Naive thymus-derived CD4-positive, alpha-beta T cell (primary cell): Measurements from ENCODE around the gene TACC2. TPM values are rescaled to one million over a fixed set of nuclear protein-coding genes. Genes with fewer than 3 reads are reported as not detected.
"Not testable (repeated sequence)": the region's sequence is repeated elsewhere in the genome, so short reads cannot be mapped to it uniquely, and the experiment has no call there.

Source experiments
- ATAC-seq: fragments of 150-1000 bp; cut with Tn5 transposase; 2 replicates; pipeline ENCODE4 v1.10.0; 2021; ENCODE audit warnings: mild to moderate bottlenecking, moderate library complexity
- CTCF ChIA-PET: fragments of 350-600 bp; sonication (Branson Sonifier 250); formaldehyde crosslinking; loops from one replicate; lab custom pipeline; 2021; ENCODE audit warnings: antibody characterized with exemption; lab: Charles Lee
- POLR2A ChIA-PET: fragments of 350-600 bp; sonication (Branson Sonifier 250); formaldehyde crosslinking; loops from one replicate; lab custom pipeline; 2021; ENCODE audit warnings: antibody characterized with exemption, inconsistent platforms; lab: Charles Lee
- DNase-seq, 9 donors: peaks; one replicate each; pipeline versions ENCODE4 v3.0.0 to v3.0.0-alpha.2; 2020 to 2022; ENCODE audit warnings: mixed read lengths in 1 of 9
- H3K27ac ChIP-seq: one replicate; pipeline ENCODE4 v1.7.0; 2013; ENCODE audit warnings: mild to moderate bottlenecking, low read depth, low read length, moderate library complexity
- H3K27me3 ChIP-seq, 2 donors: one replicate each; pipeline ENCODE4 v1.7.0; 2013; ENCODE audit warnings: low read length in 2 of 2, mild to moderate bottlenecking in 2 of 2, moderate library complexity in 2 of 2; ENCODE audit not compliant: control insufficient read depth in 2 of 2, insufficient read depth in 2 of 2
- H3K36me3 ChIP-seq, 3 experiments: 1 replicate in 2 of 3; 2 replicates in 1 of 3; pipeline ENCODE4 v1.7.0; 2013; ENCODE audit warnings: low read length in 3 of 3, mild to moderate bottlenecking in 3 of 3, moderate library complexity in 1 of 3; ENCODE audit not compliant: insufficient read depth in 3 of 3, control insufficient read depth in 2 of 3
- H3K4me1 ChIP-seq, 2 donors: one replicate each; pipeline ENCODE4 v1.7.0; 2013; ENCODE audit warnings: low read length in 2 of 2, mild to moderate bottlenecking in 2 of 2, moderate library complexity in 1 of 2; ENCODE audit not compliant: control insufficient read depth in 2 of 2, insufficient read depth in 2 of 2
- H3K4me3 ChIP-seq: 2 replicates; pipeline ENCODE4 v1.7.0; 2013; ENCODE audit warnings: mild to moderate bottlenecking, low read length
- H3K9me3 ChIP-seq, 3 experiments: 1 replicate in 2 of 3; 2 replicates in 1 of 3; pipeline ENCODE4 v1.7.0; 2013; ENCODE audit warnings: low read length in 3 of 3; ENCODE audit not compliant: control insufficient read depth in 2 of 3
- H3K27ac Mint-ChIP-seq, 9 donors: one replicate each; pipeline ENCODE4 v1.8.0; 2020 to 2022; ENCODE audit warnings: mixed read lengths in 9 of 9, mild to moderate bottlenecking in 8 of 9, moderate library complexity in 5 of 9, inconsistent platforms in 2 of 9
- H3K27me3 Mint-ChIP-seq, 5 donors: one replicate each; pipeline ENCODE4 v1.8.0; 2021 to 2022; ENCODE audit warnings: mixed read lengths in 5 of 5, mild to moderate bottlenecking in 1 of 5
- H3K36me3 Mint-ChIP-seq, 5 donors: one replicate each; pipeline ENCODE4 v1.8.0; 2020 to 2022; ENCODE audit warnings: mixed read lengths in 5 of 5, mild to moderate bottlenecking in 3 of 5, inconsistent platforms in 1 of 5
- H3K4me1 Mint-ChIP-seq, 7 donors: one replicate each; pipeline ENCODE4 v1.8.0; 2020 to 2022; ENCODE audit warnings: mixed read lengths in 7 of 7, mild to moderate bottlenecking in 3 of 7, inconsistent platforms in 1 of 7
- H3K4me3 Mint-ChIP-seq, 10 donors: one replicate each; pipeline ENCODE4 v1.8.0; 2020 to 2022; ENCODE audit warnings: mild to moderate bottlenecking in 10 of 10, mixed read lengths in 10 of 10, moderate library complexity in 6 of 10, inconsistent platforms in 2 of 10
- H3K9me3 Mint-ChIP-seq, 11 donors: one replicate each; pipeline ENCODE4 v1.8.0; 2020 to 2022; ENCODE audit warnings: mixed read lengths in 11 of 11, mild to moderate bottlenecking in 4 of 11, inconsistent platforms in 1 of 11, moderate library complexity in 1 of 11
- intact Hi-C, 2 donors: fragments of 100-400 bp; cut with micrococcal nuclease; formaldehyde crosslinking; loops; one replicate each; pipeline ENCODE4 v1.15.1; 2023
- polyA plus RNA-seq, 2 donors: library from polyadenylated mRNA; unstranded; fragments of 300-500 nt; fragmentation: Illumina TruSeq; gene quantifications; one replicate each; pipeline ENCODE4 v1.2.3, GENCODE V29; 2021
- total RNA-seq, 6 experiments: library from RNA in 5 of 6; stranded (reverse) in 5 of 6; gene quantifications; 1 replicate in 5 of 6; 2 replicates in 1 of 6; pipeline ENCODE4 v1.2.3 and lab custom pipeline; 2021 to 2026

TACC2 gene
- total and polyA plus RNA-seq, 7 experiments from 2014 or later, result 0.16 TPM; not detected in 6

DNA sequence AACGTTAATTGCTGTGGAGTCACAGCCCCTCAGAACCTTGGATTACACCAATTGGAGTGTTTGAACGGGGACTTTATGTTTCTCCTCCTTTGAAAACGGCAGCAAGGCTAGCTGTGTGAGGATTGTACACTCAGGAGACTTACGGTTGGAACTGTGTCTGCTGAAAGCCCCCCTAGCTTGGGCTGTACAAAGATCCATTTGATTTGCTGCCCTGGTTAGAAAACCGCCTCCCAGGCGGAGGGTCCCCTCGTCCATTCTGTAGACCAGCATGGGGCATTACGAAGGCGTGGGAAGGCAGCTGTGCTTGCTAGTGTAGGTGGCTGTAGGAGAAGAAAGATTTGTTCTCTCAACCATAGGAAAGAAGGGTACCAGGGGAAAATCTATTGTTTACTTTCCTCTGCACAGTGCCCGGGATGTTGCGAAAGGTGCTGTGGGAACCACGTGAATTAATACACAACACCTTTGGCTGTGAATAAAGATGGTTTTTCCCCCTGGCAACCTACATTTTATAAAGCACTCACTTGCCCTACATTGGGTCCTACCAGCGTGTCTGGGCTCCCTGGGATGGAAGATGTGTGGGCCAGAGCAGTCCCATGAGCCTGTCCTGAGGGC lies 208.8 kb downstream of the TACC2 start:
- ChIA-PET CTCF (no interaction called here), POLR2A (no interaction called here)
- no peaks in the 10 kb centered on the region for H3K4me1 ChIP-seq
- Mint-ChIP-seq H3K27ac (no peak overlapping the region), H3K9me3 (no peaks in the 10 kb centered on the region), H3K36me3 (no peaks in the 10 kb centered on the region), H3K4me1 (no peaks in the 10 kb centered on the region), H3K4me3 (no peak overlapping the region), H3K27me3 (peaks cover 0 to 4% (median 0%) of the 10 kb centered on the region in 5 donors)
- H3K9me3 ChIP-seq, result no peaks in the 10 kb centered on the region
- DNase-seq (no peak), ATAC-seq (no peak)
- H3K36me3 ChIP-seq, result no peaks in the 10 kb centered on the region
- H3K27me3 ChIP-seq, result no peaks in the 10 kb centered on the region
- H3K27ac ChIP-seq, result no peak overlapping the region
- no peak overlapping the region for H3K4me3 ChIP-seq
- intact Hi-C loops, result no loop called here

DNA sequence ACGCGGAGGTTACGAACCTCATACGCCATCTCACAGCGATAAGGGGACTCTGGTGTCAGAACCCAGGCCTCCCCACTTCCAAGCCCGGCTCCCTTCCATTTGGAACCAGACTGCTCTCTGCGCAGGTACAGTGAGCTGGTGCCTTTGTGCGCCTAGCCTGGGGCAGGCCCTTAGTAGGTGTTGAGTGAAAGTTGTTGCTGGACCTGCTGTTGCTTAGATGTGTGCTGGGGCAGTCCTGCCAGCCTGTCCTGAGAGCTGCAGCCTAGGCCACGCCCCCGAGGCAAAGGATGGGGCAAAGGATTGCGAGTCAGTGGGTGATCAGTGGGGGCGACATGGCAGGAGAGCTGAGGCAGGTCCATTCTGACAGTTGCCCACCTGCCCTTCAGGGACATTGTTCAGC lies 209.7 kb downstream of the TACC2 start:
- Mint-ChIP-seq H3K4me1 (no peaks in the 10 kb centered on the region), H3K4me3 (no peak overlapping the region), H3K36me3 (no peaks in the 10 kb centered on the region), H3K27ac (no peak overlapping the region), H3K9me3 (no peaks in the 10 kb centered on the region), H3K27me3 (peaks cover 0 to 4% (median 0%) of the 10 kb centered on the region in 5 donors)
- H3K27me3 ChIP-seq, result no peaks in the 10 kb centered on the region
- intact Hi-C loops, result no loop called here
- DNase-seq, result no peak
- ChIA-PET POLR2A (no interaction called here), CTCF (no interaction called here)
- H3K9me3 ChIP-seq, result no peaks in the 10 kb centered on the region
- H3K36me3 ChIP-seq, result no peaks in the 10 kb centered on the region
- H3K27ac ChIP-seq, result no peak overlapping the region
- no peak overlapping the region for H3K4me3 ChIP-seq
- ATAC-seq, result peak; percentile 24
- no peaks in the 10 kb centered on the region for H3K4me1 ChIP-seq

DNA sequence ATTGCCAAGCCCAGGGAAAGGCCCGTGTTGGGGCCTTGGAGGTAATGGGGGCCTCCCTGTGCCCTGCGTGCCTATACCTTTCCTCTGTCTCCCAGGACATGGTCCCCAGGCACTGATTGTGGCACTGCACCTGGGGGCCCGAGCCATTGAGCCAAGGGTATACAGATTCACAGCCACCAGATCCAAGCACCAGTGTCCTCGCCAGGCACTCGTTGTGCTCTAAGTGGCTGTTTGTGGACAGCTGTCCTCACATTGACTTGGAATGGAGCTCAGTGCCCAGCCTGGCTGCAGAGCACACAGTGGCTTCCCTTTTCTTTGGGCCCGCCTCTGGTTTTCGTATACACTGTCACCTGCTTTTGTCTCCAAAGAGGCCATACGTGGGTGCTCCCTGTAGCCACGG lies 210.1 kb downstream of the TACC2 start:
- no peaks in the 10 kb centered on the region for H3K4me1 Mint-ChIP-seq
- no peaks in the 10 kb centered on the region for H3K27me3 ChIP-seq
- ATAC-seq, result no peak
- no peak overlapping the region for H3K27ac Mint-ChIP-seq
- ChIA-PET POLR2A (no interaction called here), CTCF (no interaction called here)
- no peak for DNase-seq
- no peaks in the 10 kb centered on the region for H3K36me3 ChIP-seq
- no peaks in the 10 kb centered on the region for H3K4me1 ChIP-seq
- H3K27ac ChIP-seq, result no peak overlapping the region
- no peaks in the 10 kb centered on the region for H3K9me3 Mint-ChIP-seq
- no peak overlapping the region for H3K4me3 ChIP-seq
- H3K9me3 ChIP-seq, result no peaks in the 10 kb centered on the region
- H3K36me3 Mint-ChIP-seq, result no peaks in the 10 kb centered on the region
- H3K27me3 Mint-ChIP-seq, result peaks cover 0 to 4% (median 0%) of the 10 kb centered on the region in 5 donors
- intact Hi-C loops, result no loop called here
- H3K4me3 Mint-ChIP-seq, result no peak overlapping the region

DNA sequence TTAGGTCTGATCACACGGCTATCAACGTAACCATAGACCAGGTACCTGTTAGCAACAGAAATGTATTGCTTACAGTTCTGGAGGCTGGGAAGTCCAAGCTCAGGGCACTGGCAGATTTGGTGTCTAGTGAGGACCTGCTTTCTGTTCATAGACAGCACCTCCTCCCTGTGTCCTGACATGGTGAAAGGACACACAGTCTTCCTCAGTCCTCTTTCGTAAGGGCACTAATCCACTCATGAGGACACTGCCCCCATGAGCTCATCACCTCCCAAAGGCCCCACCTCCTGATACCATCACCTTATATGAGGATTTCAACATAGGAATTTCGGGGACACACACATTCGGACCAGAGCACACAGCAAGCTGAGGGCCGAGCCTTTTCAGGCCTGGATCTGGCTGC lies 210.7 kb downstream of the TACC2 start:
- Histone ChIP-seq H3K36me3 (no peaks in the 10 kb centered on the region), H3K27me3 (no peaks in the 10 kb centered on the region), H3K4me3 (no peak overlapping the region), H3K9me3 (no peaks in the 10 kb centered on the region), H3K4me1 (no peaks in the 10 kb centered on the region), H3K27ac (no peak overlapping the region)
- Mint-ChIP-seq H3K4me1 (no peaks in the 10 kb centered on the region), H3K4me3 (no peak overlapping the region), H3K36me3 (no peaks in the 10 kb centered on the region), H3K27me3 (peaks cover 0 to 4% (median 0%) of the 10 kb centered on the region in 5 donors), H3K27ac (no peak overlapping the region), H3K9me3 (no peaks in the 10 kb centered on the region)
- intact Hi-C loops, result no loop called here
- ATAC-seq (no peak), DNase-seq (no peak)
- CTCF ChIA-PET, result no interaction called here
- POLR2A ChIA-PET, result no interaction called here

DNA sequence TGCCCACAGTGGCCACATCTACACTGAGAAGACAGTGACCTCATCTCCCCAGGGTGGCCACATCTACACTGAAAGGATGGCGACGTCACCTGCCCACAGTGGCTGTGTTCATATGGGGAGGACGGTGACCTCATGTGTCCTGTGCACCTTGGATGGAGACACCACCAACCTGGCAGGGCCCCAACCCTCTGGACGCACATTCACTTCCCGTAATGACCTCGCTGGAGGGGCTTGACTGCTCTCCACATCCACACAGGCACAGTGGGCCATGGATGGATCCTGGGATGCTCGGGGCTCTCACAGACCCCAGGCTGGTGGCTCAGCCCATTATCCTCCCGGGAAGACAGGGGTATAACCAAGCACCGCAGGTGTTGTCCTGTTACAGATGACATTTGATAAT lies 212.4 kb downstream of the TACC2 start:
- Histone ChIP-seq H3K9me3 (no peaks in the 10 kb centered on the region), H3K4me1 (no peaks in the 10 kb centered on the region), H3K4me3 (no peak overlapping the region), H3K27me3 (no peaks in the 10 kb centered on the region), H3K36me3 (no peaks in the 10 kb centered on the region), H3K27ac (no peak overlapping the region)
- DNase-seq (no peak), ATAC-seq (no peak)
- Mint-ChIP-seq H3K4me3 (no peak overlapping the region), H3K9me3 (peaks cover 0 to 6% (median 0%) of the 10 kb centered on the region in 11 donors), H3K4me1 (no peaks in the 10 kb centered on the region), H3K27me3 (peaks cover 0 to 4% (median 0%) of the 10 kb centered on the region in 5 donors), H3K27ac (no peak overlapping the region), H3K36me3 (no peaks in the 10 kb centered on the region)
- CTCF ChIA-PET, result no interaction called here
- POLR2A ChIA-PET, result no interaction called here
- intact Hi-C loops, result no loop called here

DNA sequence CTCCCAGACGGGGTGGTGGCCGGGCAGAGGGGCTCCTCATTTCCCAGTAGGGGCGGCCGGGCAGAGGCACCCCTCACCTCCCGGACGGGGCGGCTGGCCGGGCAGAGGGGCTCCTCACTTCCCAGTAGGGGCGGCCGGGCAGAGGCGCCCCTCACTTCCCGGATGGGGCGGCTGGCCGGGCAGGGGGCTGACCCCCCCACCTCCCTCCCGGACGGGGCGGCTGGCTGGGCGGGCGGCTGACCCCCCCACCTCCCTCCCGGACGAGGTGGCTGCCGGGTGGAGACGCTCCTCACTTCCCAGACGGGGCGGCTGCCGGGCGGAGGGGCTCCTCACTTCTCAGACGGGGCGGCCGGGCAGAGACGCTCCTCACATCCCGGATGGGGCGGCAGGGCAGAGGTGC lies 214.2 kb downstream of the TACC2 start:
- H3K27me3 ChIP-seq, H3K27ac ChIP-seq, H3K4me1 Mint-ChIP-seq, POLR2A ChIA-PET, DNase-seq, intact Hi-C loops, CTCF ChIA-PET, H3K36me3 ChIP-seq, H3K4me3 Mint-ChIP-seq, H3K4me3 ChIP-seq, H3K9me3 Mint-ChIP-seq, H3K9me3 ChIP-seq, H3K36me3 Mint-ChIP-seq, ATAC-seq, H3K27ac Mint-ChIP-seq, H3K4me1 ChIP-seq: not testable (repeated sequence)
- peaks cover 0 to 11% (median 0%) of the 10 kb centered on the region in 5 donors for H3K27me3 Mint-ChIP-seq

DNA sequence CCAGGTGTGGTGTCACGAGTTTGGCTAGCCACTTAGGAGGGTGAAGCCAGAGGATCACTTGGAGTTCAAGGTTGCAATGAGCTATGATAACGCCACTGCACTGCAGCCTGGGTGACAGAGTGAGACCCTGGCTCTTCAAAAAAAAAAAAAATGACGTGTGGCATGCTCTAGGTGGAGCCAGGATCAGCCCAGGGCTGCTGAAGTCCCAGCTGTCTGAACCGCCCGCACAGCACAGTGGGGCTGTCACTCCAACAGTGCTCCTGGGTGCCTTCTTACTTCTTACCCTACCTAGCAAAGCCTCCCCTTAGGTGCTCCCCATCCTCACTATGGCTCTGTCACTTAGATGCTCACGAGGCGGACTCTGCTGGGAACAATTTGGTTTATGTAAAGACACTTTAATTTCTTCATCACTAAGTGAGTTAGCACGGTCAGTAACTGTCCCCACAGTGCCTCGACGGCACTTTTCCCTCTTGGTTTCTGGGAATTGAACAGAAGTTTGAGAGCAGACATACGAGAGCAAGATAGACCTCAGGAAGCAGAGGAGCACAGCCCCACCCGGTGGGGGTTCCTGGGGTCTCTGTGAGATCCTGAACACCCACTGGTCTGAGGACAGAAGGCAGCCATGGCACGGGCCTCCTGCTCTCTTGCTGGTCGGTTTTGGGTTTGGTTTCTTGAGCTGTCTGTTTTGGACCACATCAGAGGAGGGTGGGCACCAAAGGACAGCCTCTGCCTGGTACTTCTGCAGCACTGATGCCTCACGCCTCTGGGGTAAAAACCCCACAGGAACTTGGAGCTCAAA lies 215.9 kb downstream of the TACC2 start:
- H3K9me3 Mint-ChIP-seq, result peaks cover 0 to 8% (median 0%) of the 10 kb centered on the region in 11 donors
- no peak overlapping the region for H3K4me3 Mint-ChIP-seq
- no peaks in the 10 kb centered on the region for H3K36me3 Mint-ChIP-seq
- H3K36me3 ChIP-seq, result no peaks in the 10 kb centered on the region
- CTCF ChIA-PET, result interaction anchor here (0.6 kb wide), 1 partner anchor 644 kb away, joined by 4 read pairs; no protein-coding TSS in a partner anchor
- DNase-seq, result no peak
- H3K4me1 Mint-ChIP-seq, result no peaks in the 10 kb centered on the region
- H3K27me3 ChIP-seq, result no peaks in the 10 kb centered on the region
- no peak overlapping the region for H3K27ac ChIP-seq
- H3K9me3 ChIP-seq, result no peaks in the 10 kb centered on the region
- POLR2A ChIA-PET, result no interaction called here
- peaks cover 0 to 9% (median 0%) of the 10 kb centered on the region in 5 donors for H3K27me3 Mint-ChIP-seq
- no peak overlapping the region for H3K27ac Mint-ChIP-seq
- no peak overlapping the region for H3K4me3 ChIP-seq
- no peak for ATAC-seq
- H3K4me1 ChIP-seq, result no peaks in the 10 kb centered on the region
- intact Hi-C loops, result no loop called here
